ENCODE measurements around the gene METTL25.
"Not testable (repeated sequence)": the region's sequence is repeated elsewhere in the genome, so short reads cannot be mapped to it uniquely, and the experiment has no call there.

METTL25 gene

DNA sequence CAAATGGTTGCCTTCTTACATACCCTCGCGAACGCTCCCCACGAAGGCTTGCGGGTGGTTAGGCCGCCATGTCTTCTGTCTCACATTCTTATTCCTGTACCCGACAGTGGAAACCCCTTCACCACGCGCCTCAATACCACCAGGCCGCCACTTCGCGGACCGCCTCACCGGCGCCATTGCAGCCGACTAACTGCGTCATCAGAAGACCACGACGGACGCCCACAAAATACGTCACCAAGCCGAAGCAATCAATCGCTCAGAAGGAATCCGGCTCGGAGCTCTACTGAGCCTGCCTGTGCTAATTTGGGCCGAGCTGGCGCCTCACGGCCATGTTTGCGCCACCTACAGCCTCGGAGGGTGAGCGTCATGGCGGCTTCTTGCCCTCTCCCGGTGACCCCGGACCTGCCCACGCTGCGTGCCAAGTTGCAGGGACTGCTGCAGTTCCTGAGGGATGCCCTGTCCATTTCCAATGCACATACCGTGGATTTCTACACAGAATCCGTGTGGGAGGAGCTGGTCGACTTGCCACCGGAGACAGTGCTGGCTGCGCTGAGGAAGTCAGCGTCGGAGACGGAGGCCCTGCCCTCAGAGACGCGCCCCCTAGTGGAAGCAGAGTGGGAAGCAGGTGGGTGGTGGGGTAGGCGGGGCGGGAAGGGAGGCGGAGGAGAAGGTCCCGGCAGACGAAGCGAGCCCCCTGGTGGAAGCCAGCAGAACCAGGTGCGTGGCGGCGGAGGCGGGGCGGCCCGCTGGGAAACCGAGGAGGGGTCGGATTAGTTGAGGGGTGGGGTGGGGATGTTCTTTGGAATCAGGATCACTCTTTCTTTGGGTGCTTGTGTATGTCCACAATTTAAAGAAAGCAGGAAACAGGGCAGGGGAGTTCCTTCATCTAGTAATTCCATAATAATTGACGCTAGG lies at the start of gene METTL25, which contains the start of gene CCDC59:
METTL25 (plus strand) TSS at position 330 of the 915 bp plus-strand sequence; CDS start at position 367, 37 bp downstream.
CCDC59 (minus strand) TSS at position 188 of the 915 bp plus-strand sequence; CDS start at position 177, 11 bp downstream.
- DNase-seq (ENCODE audit: low read depth in 1 of 2, low spot score in 1 of 2), result peak; percentile 96 to 98

DNA sequence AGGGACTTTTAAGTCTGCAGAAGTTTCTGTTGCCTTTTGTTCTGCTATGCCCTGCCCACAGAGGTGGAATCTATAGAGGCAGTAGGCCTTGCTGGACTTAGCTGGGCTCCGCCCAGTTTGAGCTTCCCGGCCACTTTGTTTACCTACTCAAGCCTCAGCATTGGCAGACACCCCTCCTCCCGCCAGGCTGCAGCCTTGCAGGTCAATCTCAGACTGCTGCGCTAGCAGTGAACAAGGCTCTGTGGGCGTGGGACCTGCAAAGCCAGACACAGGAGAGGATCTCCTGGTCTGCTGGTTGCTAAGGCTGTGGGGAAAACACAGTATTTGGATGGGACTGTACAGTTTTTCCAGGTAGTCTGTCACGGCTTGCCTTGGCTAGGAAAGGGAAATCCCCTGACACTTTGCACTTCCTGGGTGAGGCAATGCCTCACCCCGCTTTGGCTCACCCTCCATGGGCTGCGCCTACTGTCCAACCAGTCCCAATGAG lies 43.9 kb upstream of the METTL25 start:
- DNase-seq (ENCODE audit: low read depth in 1 of 2, low spot score in 1 of 2), result no peak

- DNase-seq (ENCODE audit: low read depth in 1 of 2, low spot score in 1 of 2), result no peak
Observed at GRCh38 chr12:82319276-82319675, 39.1 kb upstream of the METTL25 start.

DNA sequence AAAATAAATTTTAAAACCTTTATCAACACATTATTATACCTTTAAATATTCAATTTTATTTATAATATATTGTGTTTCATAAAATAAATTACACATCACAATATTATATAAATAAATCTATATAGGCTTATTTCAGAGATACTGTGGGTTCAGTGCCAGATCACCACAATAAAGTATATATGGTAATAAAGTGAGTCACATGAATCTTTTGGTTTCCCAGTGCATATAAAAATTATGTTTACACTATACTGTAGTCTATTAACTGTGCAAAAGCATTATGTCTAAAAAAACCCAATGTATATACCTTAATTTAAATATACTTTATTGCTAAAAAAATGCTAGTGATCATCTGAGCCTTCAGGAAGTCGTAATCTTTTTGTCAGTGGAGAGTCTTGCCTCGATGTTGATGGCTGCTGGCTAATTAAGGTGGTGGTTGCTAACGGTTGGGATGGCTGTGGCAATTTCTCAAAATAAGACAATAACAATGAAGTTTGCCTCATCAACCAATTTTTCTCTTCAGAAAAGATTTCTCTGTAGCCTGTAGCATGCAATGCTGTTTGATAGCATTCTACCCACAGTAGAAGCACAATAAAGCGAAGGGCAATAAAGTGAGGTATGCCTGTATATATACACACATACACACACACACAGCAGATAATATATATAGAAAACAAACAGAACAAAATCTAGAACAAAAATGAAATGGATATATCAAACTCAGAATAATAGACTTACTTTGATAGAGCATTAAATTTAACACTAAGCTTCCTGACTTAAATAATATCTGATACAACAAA lies 32.6 kb upstream of the METTL25 start:
- no peak for DNase-seq (ENCODE audit: low read depth in 1 of 2, low spot score in 1 of 2)

- no peak for DNase-seq (ENCODE audit: low read depth in 1 of 2, low spot score in 1 of 2)
Observed at GRCh38 chr12:82326905-82327503, 31.3 kb upstream of the METTL25 start.

- DNase-seq (ENCODE audit: low read depth in 1 of 2, low spot score in 1 of 2), result no peak
Observed at GRCh38 chr12:82327861-82328260, 30.5 kb upstream of the METTL25 start.

DNA sequence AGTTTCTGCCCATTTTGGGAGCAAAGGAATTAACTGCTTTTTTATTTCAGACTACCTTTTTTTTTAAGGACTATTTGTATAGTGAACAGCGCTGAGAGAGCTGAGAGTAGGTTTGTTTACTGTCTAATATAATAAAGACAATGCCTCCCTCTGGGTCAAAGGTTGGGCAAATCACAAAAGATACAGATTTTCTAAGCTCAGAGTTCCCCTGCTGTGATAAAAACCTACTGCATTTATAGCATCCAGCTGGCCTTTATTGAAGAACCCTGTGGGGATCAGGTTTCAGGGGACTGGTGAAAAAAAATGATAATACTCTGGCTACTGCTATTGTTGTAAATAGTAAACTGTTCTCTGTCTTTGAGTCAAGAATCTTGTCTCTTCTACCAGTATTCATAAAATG lies 28.8 kb upstream of the METTL25 start:
- DNase-seq (ENCODE audit: low read depth in 1 of 2, low spot score in 1 of 2), result no peak

- DNase-seq (ENCODE audit: low read depth in 1 of 2, low spot score in 1 of 2), result no peak
Observed at GRCh38 chr12:82350161-82350560, 8.2 kb upstream of the METTL25 start.

DNA sequence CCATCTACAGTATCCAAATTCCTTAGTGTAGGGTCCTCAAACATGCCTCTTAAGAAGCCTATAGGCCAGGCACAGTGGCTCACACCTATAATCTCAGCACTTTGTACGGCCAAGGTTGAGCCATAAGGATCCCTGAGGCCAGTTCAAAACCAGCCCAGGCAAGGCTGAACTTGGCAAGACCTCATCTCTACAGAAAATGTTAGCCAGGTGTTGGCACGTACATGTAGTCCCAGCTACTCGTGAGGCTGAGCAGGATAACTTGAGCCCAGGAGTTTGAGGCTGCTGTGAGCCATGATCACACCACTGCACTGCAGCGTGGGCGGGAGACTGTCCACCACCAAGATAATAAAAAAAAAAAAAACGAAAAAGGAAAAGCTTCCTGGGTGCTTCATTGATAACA lies 6.9 kb upstream of the METTL25 start:
- DNase-seq (ENCODE audit: low read depth in 1 of 2, low spot score in 1 of 2), result no peak

DNA sequence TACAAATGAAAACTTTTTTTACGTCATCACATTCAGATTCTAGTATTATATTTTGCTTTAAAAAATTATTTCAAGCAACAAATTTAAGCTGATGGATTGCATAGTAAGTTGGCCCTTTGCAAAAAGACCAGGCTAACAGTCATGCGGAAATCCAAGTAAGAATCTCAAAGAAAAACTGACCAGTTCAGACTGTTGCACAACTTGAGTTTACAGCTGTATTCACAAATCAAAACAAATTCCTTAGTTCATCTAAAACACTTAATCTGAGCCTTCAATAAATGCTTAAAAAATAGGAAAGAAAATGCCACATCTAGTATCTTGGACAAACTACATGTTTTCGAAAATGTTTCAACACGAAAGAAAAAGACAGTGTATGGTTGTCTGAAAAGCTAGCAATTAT lies 989 bp upstream of the METTL25 start:
- no peak for DNase-seq (ENCODE audit: low read depth in 1 of 2, low spot score in 1 of 2)

DNA sequence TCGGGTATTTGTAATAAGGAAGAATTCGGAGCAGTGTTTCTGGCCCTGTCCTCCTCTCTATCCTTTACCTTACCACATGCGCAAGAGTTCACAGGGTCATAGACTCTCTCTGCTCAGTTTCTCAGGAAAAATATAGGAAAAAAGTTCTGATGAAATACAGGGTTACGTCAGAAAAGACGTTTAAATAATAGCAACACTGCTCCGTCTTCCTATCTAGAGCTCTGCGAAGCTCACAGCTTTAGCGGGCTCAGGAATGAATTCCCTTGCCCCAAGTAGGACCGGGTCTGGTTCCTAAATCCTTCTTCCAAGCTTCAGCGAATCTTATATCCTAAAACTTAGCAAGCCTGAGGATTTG lies 507 bp upstream of the METTL25 start:
- DNase-seq (ENCODE audit: low read depth in 1 of 2, low spot score in 1 of 2), result no peak

GRCh38 chr12:82359115-82359478 lies 768 bp downstream of the METTL25 start:
- no peak for DNase-seq (ENCODE audit: low read depth in 1 of 2, low spot score in 1 of 2)

GRCh38 chr12:82360834-82361233 lies 2.5 kb downstream of the METTL25 start:
- not testable (repeated sequence) for DNase-seq (ENCODE audit: low read depth in 1 of 2, low spot score in 1 of 2)

DNA sequence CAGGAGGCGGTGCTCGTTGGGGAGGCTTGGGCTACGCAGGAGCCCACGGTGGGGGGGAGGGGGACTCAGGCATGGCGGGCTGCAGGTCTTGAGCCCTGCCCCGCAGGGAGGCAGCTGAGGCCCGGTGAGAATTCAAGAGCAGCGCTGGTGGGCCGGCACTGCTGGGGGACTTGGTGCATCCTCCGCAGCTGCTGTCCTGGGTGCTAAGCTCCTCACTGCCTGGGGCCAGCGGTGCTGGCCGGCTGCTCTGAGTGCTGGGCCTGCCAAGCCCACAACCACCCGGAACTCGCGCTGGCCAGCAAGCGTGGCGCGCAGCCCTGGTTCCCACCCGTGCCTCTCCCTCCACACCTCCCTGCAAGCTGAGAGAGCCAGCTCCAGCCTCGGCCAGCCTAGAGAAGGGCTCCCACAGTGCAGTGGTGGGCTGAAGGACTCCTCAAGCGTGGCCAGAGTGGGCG lies 3.2 kb downstream of the METTL25 start:
- no peak for DNase-seq (ENCODE audit: low read depth in 1 of 2, low spot score in 1 of 2)

DNA sequence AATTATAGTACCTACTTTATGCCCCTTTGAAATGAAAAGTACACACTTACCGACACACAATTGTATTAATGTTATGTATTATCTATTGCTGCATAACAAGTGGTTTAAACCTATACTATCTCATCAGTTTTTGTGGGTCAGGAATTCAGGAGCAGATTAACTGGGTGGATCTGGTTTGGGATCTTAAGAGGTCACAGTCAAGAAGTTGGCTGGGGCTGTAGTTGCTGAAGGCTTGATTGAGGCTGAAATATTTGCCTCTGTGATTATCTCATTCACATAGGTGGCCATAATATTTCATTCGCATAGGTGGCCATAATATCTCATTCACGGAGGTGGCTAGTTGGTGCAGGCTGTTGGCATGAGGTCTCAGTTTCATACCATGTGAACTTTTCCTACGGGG lies 5.7 kb downstream of the METTL25 start:
- no peak for DNase-seq (ENCODE audit: low read depth in 1 of 2, low spot score in 1 of 2)

GRCh38 chr12:82366197-82366596 lies 7.9 kb downstream of the METTL25 start:
- DNase-seq (ENCODE audit: low read depth in 1 of 2, low spot score in 1 of 2), result no peak

GRCh38 chr12:82375201-82375600 lies 16.9 kb downstream of the METTL25 start:
- DNase-seq (ENCODE audit: low read depth in 1 of 2, low spot score in 1 of 2), result no peak

- DNase-seq (ENCODE audit: low read depth in 1 of 2, low spot score in 1 of 2), result no peak
Observed at GRCh38 chr12:82378997-82379396, 20.7 kb downstream of the METTL25 start.

GRCh38 chr12:82383930-82384552 lies 25.7 kb downstream of the METTL25 start:
- no peak for DNase-seq (ENCODE audit: low read depth in 1 of 2, low spot score in 1 of 2)

DNA sequence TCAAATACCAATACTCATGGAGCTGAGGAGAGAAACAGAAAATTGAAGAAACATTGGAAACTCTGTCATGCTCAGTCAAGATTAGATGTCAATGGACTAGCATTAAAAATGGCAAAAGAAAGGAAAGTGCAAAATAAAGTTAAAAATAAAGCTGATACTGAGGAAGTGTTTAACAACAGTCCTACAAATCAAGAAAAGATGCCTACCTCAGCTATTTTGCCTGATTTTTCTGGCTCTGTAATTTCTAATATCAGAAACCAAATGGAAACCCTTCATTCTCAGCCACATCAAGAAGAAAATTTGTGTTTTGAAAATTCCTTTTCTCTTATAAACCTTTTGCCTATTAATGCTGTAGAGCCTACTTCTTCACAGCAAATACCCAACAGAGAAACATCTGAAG lies 40.5 kb downstream of the METTL25 start:
- no peak for DNase-seq (ENCODE audit: low read depth in 1 of 2, low spot score in 1 of 2)

DNA sequence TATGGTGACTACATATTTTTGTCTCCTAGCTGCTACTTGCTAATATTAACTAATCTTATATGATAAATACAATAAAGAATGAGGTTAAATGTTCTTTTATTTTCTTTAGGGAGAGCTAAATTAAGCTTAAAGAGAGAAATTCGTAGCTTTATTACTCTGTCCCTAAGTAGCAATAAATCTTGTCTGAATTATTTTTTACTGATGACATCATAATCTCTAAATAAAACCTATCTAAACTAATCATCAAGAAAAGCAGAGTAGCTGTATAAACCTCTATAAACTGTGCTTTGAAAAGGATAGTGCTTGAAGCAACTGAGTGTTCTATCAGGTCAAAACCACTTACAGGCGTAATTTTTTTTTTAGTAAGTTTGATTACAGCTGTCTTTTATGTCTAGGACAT lies 42.5 kb downstream of the METTL25 start:
- DNase-seq (ENCODE audit: low read depth in 1 of 2, low spot score in 1 of 2), result no peak
